Ovary (tissue), 3 donors: ENCODE data around the gene MED12.

Experiments
- CTCF ChIP-seq, 3 donors: fragments of 450-650 bp in 2 of 3; fragments of 200-600 bp in 1 of 3; IDR thresholded peaks; one replicate each; pipeline versions ENCODE4 v1.5.1 to v1.8.0; 2016 to 2022; ENCODE audit warnings: antibody characterized with exemption in 3 of 3, mild to moderate bottlenecking in 1 of 3
- POLR2A ChIP-seq: fragments of 450-650 bp; IDR thresholded peaks from one replicate; pipeline ENCODE4 v1.6.1; 2017; ENCODE audit warnings: antibody characterized with exemption, mild to moderate bottlenecking, moderate library complexity
- donor health status: DM: no; HTN: no; CAD: no.

DNA sequence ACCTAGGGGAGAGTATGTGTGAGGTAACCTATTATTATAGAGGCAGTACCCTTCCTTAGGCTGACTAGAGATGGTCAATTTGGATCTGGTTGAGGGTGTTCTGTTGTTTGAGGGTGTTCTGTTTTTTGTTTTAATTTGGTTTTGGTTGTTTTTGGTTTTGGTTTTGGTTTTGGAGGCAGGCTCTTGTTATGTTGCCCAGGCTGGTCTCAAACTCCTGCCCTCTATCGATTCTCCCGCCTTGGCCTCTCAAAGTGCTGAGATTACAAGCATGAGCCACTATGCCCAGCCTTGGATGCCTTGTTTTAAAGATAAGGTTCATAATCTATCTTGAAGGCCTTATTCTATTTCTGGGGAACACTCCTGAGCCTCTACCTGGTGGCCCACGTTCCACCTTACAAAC is 12.8 kb upstream of the MED12 start:
- no peak for TF ChIP-seq POLR2A
- no peak for TF ChIP-seq CTCF (IDR thresholded peaks at IDR 0.05)
